Motor neuron (in vitro differentiated cells): ENCODE measurements around the gene UNK. TPM values are rescaled to one million over a fixed set of nuclear protein-coding genes. Genes with fewer than 3 reads are reported as not detected.

Source experiments
- ATAC-seq, 8 experiments: fragments of 200-7000 bp; cut with Tn5 transposase; replicated peaks in 6 of 8; 2 replicates each; pipeline ENCODE4 v1.8.0; 2021; ENCODE audit warnings: mild to moderate bottlenecking in 8 of 8, moderate library complexity in 8 of 8
- H3K27ac ChIP-seq, 2 donors: fragments of 250-450 bp; sonication (Bioruptor Pico); 2 replicates each; pipeline ENCODE4 v1.9.0; 2021; ENCODE audit warnings: antibody characterized with exemption in 2 of 2, mild to moderate bottlenecking in 2 of 2, moderate library complexity in 1 of 2
- H3K4me1 ChIP-seq, 2 donors: fragments of 250-450 bp; sonication (Bioruptor Pico); replicated peaks in 1 of 2; 2 replicates each; pipeline ENCODE4 v1.6.1; 2021; ENCODE audit warnings: antibody characterized with exemption in 2 of 2, mild to moderate bottlenecking in 2 of 2, moderate library complexity in 1 of 2
- H3K4me3 ChIP-seq, 5 donors: fragments of 250-450 bp; sonication (Bioruptor Pico); 2 replicates each; pipeline ENCODE4 v1.9.0; 2021; ENCODE audit warnings: antibody characterized with exemption in 5 of 5, mild to moderate bottlenecking in 5 of 5, moderate library complexity in 4 of 5
- WGBS, 10 experiments: fragments of 450-650 bp; shearing (Covaris generic); methylation state at CpG; one replicate each; pipeline ENCODE4 v1.0.0; 2022; 5-methylcytosine and 5-hydroxymethylcytosine counted together
- in situ Hi-C, 9 experiments: fragments of 400-800 bp; cut with MboI; loops; one replicate each; pipeline ENCODE4 v1.15.0; 2021; ENCODE audit warnings: low sequenced_read_pairs in 9 of 9, low pct_unique_long_range_greater_than_20kb in 2 of 9; ENCODE audit not compliant: unreplicated experiment in 9 of 9
- total RNA-seq, 8 experiments: library from RNA; unstranded; fragments of 300-600 nt; gene quantifications; 2 replicates each; pipeline versions ENCODE4 v1.2.3 to v1.2.4, GENCODE V29; 2022

UNK gene
- total RNA-seq, 8 experiments from 2014 or later, result 14.6 to 38.2 (median 20.0) TPM

- 0 to 40% (median 12%) methylated on average over 1 to 5 of the region's 20 CpGs; no CpG with 5 or more reads in 6 of the 10 experiments for WGBS, 10 experiments
- no peak overlapping the region for H3K27ac ChIP-seq
- peaks cover 0 to 5% of the 10 kb centered on the region in 2 donors for H3K4me1 ChIP-seq
- in situ Hi-C loops, result loop anchor here in 3 of 9 experiments (5.0 to 10.0 kb wide), 2 partner anchors 75 to 77 kb away; no protein-coding TSS in a partner anchor
- peak; percentile 46 to 75 (median 62) for ATAC-seq
- no peak overlapping the region for H3K4me3 ChIP-seq
Observed at GRCh38 chr17:75749545-75750389, 34.8 kb upstream of the UNK start.

GRCh38 chr17:75750661-75751423 lies 33.8 kb upstream of the UNK start:
- Histone ChIP-seq H3K4me1 (peaks cover 0 to 13% of the 10 kb centered on the region in 2 donors), H3K27ac (no peak overlapping the region), H3K4me3 (no peak overlapping the region)
- whole genome bisulfite sequencing, 10 experiments, result 47 to 95% (median 81%) methylated on average over 2 to 8 of the region's 23 CpGs; no CpG with 5 or more reads in 5 of the 10 experiments
- in situ Hi-C loops, result no loop called here
- peak in 1 of 8 experiments; percentile 3 for ATAC-seq

GRCh38 chr17:75751676-75752404 lies 32.8 kb upstream of the UNK start:
- peaks cover 0 to 13% of the 10 kb centered on the region in 2 donors for H3K4me1 ChIP-seq
- WGBS, 10 experiments, result 50 to 100% (median 80%) methylated on average over 1 to 15 of the region's 24 CpGs; no CpG with 5 or more reads in 1 of the 10 experiments
- ATAC-seq, result no peak
- no peak overlapping the region for H3K27ac ChIP-seq
- in situ Hi-C loops, result no loop called here
- H3K4me3 ChIP-seq, result no peak overlapping the region

GRCh38 chr17:75752405-75752709 lies 32.2 kb upstream of the UNK start:
- in situ Hi-C loops, result no loop called here
- peaks cover 0 to 13% of the 10 kb centered on the region in 2 donors for H3K4me1 ChIP-seq
- no peak for ATAC-seq
- WGBS, 10 experiments, result 85 to 100% methylated on average over 1 to 6 of the region's 10 CpGs; no CpG with 5 or more reads in 8 of the 10 experiments
- H3K27ac ChIP-seq, result no peak overlapping the region
- no peak overlapping the region for H3K4me3 ChIP-seq

- WGBS, 10 experiments, result 83 to 100% (median 92%) methylated on average over 1 to 8 of the region's 19 CpGs; no CpG with 5 or more reads in 4 of the 10 experiments
- in situ Hi-C loops, result no loop called here
- no peak overlapping the region for H3K27ac ChIP-seq
- no peak overlapping the region for H3K4me3 ChIP-seq
- no peak for ATAC-seq
- peaks cover 0 to 13% of the 10 kb centered on the region in 2 donors for H3K4me1 ChIP-seq
Observed at GRCh38 chr17:75752802-75753513, 31.6 kb upstream of the UNK start.

GRCh38 chr17:75753514-75754377 lies 30.9 kb upstream of the UNK start:
- 90% methylated on average over 2 of the region's 76 CpGs; no CpG with 5 or more reads in 9 of the 10 experiments for WGBS, 10 experiments
- peak; percentile 46 to 87 (median 66) for ATAC-seq
- peak overlapping the region in 4 of 5 donors; percentile 8 to 23 (median 12) for H3K4me3 ChIP-seq

GRCh38 chr17:75754378-75755204 lies 30.0 kb upstream of the UNK start:
- Histone ChIP-seq H3K4me3 (no peak overlapping the region), H3K27ac (no peak overlapping the region), H3K4me1 (peaks cover 0 to 13% of the 10 kb centered on the region in 2 donors)
- in situ Hi-C loops, result no loop called here
- 30 to 100% (median 77%) methylated on average over 2 to 17 of the region's 27 CpGs; no CpG with 5 or more reads in 3 of the 10 experiments for WGBS, 10 experiments
- ATAC-seq, result peak in 2 of 8 experiments; percentile 23 to 46

More at GRCh38 chr17:75753514-75754377, 30.9 kb upstream of the UNK start:
- in situ Hi-C loops, result no loop called here
- no peak overlapping the region for H3K27ac ChIP-seq
- peaks cover 0 to 13% of the 10 kb centered on the region in 2 donors for H3K4me1 ChIP-seq

- in situ Hi-C loops, result no loop called here
- Histone ChIP-seq H3K4me3 (no peak overlapping the region), H3K4me1 (peaks cover 0 to 9% of the 10 kb centered on the region in 2 donors), H3K27ac (no peak overlapping the region)
- ATAC-seq, result peak in 5 of 8 experiments; percentile 2 to 15 (median 6)
- WGBS, 10 experiments, result 80 to 100% (median 85%) methylated on average over 1 to 2 of the region's 20 CpGs; no CpG with 5 or more reads in 6 of the 10 experiments
Observed at GRCh38 chr17:75755205-75755901, 29.3 kb upstream of the UNK start.

GRCh38 chr17:75755990-75756389 lies 28.6 kb upstream of the UNK start:
- Histone ChIP-seq H3K4me1 (peaks cover 0 to 9% of the 10 kb centered on the region in 2 donors), H3K27ac (no peak overlapping the region), H3K4me3 (no peak overlapping the region)
- no peak for ATAC-seq
- WGBS, 10 experiments, result 100% methylated on average over 2 of the region's 2 CpGs; no CpG with 5 or more reads in 9 of the 10 experiments
- in situ Hi-C loops, result no loop called here

GRCh38 chr17:75756451-75757085 lies 28.0 kb upstream of the UNK start:
- in situ Hi-C loops, result no loop called here
- H3K27ac ChIP-seq, result no peak overlapping the region
- H3K4me1 ChIP-seq, result peaks cover 0 to 9% of the 10 kb centered on the region in 2 donors
- no peak for ATAC-seq
- H3K4me3 ChIP-seq, result no peak overlapping the region
- WGBS, 10 experiments, result no CpG with 5 or more reads among the region's 29 CpGs
